H1 (cell line): ENCODE measurements around the gene SESN2. TPM values are rescaled to one million over a fixed set of nuclear protein-coding genes. Genes with fewer than 3 reads are reported as not detected.
A peak's percentile ranks its signal among the peaks of the same experiment; 100 is the strongest.

Experiments
- CTCF ChIA-PET: fragments of 300-600 bp; sonication (Branson Sonifier 250); formaldehyde crosslinking; loops from one replicate; lab custom pipeline; 2021; ENCODE audit not compliant: partially characterized antibody; lab: Charles Lee
- POLR2A ChIA-PET: fragments of 300-600 bp; sonication (Branson Sonifier 250); formaldehyde crosslinking; loops from one replicate; lab custom pipeline; 2021; ENCODE audit warnings: inconsistent platforms; ENCODE audit not compliant: partially characterized antibody; lab: Charles Lee
- DNase-seq, 2 experiments: peaks; one replicate each; pipeline versions ENCODE4 v3.0.0 to v3.0.0-alpha.2; 2010 to 2022; ENCODE audit warnings: low spot score in 2 of 2, low read depth in 1 of 2, mixed read lengths in 1 of 2
- FAIRE-seq: peaks from 2 replicates; lab custom pipeline; 2011; peaks lifted over from hg19 to GRCh38; lab: Jason Lieb, UNC
- H2AFZ ChIP-seq: 2 replicates; pipeline ENCODE4 v1.8.1; 2012; ENCODE audit warnings: low read length, inconsistent platforms
- H2AK5ac ChIP-seq: 2 replicates; pipeline ENCODE4 v1.6.1; 2013; ENCODE audit warnings: low read depth, low read length
- H2BK120ac ChIP-seq: replicated peaks from 2 replicates; pipeline ENCODE3; 2013; ENCODE audit warnings: low read depth, low read length, inconsistent platforms
- H2BK12ac ChIP-seq: 2 replicates; pipeline ENCODE4 v1.6.1; 2013; ENCODE audit warnings: low read depth, low read length
- H2BK15ac ChIP-seq: 2 replicates; pipeline ENCODE4 v1.6.1; 2013; ENCODE audit warnings: low read length
- H2BK20ac ChIP-seq: 2 replicates; pipeline ENCODE4 v1.6.1; 2013; ENCODE audit warnings: low read length
- H2BK5ac ChIP-seq: 2 replicates; pipeline ENCODE4 v1.6.1; 2013; ENCODE audit warnings: low read depth, low read length
- H3K14ac ChIP-seq: 2 replicates; pipeline ENCODE4 v1.6.1; 2013; ENCODE audit warnings: inconsistent platforms; ENCODE audit not compliant: insufficient read length
- H3K18ac ChIP-seq: 2 replicates; pipeline ENCODE4 v1.6.1; 2013; ENCODE audit warnings: low read length; ENCODE audit errors: extremely low read depth
- H3K23ac ChIP-seq: 2 replicates; pipeline ENCODE4 v1.6.1; 2013; ENCODE audit warnings: inconsistent platforms; ENCODE audit not compliant: insufficient read length
- H3K23me2 ChIP-seq: 2 replicates; pipeline ENCODE4 v1.6.1; 2013; ENCODE audit warnings: low read depth, low read length
- H3K27ac ChIP-seq: 2 replicates; pipeline ENCODE4 v1.6.1; 2011; ENCODE audit warnings: low read depth, low read length, inconsistent platforms
- H3K27me3 ChIP-seq, 4 experiments: replicated peaks in 1 of 4; 1 replicate in 1 of 4; 2 replicates in 3 of 4; pipeline versions ENCODE4 v1.6.1 to v1.8.1; 2011 to 2013; ENCODE audit warnings: low read length in 3 of 4, mild to moderate bottlenecking in 3 of 4, inconsistent platforms in 2 of 4, mixed read lengths in 2 of 4, moderate library complexity in 1 of 4; ENCODE audit not compliant: control insufficient read depth in 3 of 4, insufficient read depth in 3 of 4; ENCODE audit errors: extremely low read depth in 1 of 4
- H3K36me3 ChIP-seq, 4 experiments: 2 replicates each; pipeline versions ENCODE4 v1.6.1 to v1.8.1; 2011 to 2013; ENCODE audit warnings: mild to moderate bottlenecking in 4 of 4, low read length in 3 of 4, moderate library complexity in 2 of 4, control low read depth in 1 of 4, inconsistent platforms in 1 of 4; ENCODE audit not compliant: insufficient read depth in 4 of 4, control insufficient read depth in 2 of 4
- H3K4ac ChIP-seq: replicated peaks from 2 replicates; pipeline ENCODE3; 2013; ENCODE audit warnings: low read length, low read depth, mixed read lengths, inconsistent platforms; ENCODE audit not compliant: insufficient read length
- H3K4me1 ChIP-seq, 4 experiments: replicated peaks in 1 of 4; 1 replicate in 1 of 4; 2 replicates in 3 of 4; pipeline versions ENCODE4 v1.6.1 to v1.8.1; 2011 to 2013; ENCODE audit warnings: low read length in 3 of 4, inconsistent platforms in 2 of 4, mixed read lengths in 1 of 4; ENCODE audit not compliant: insufficient read depth in 4 of 4, control insufficient read depth in 3 of 4
- H3K4me2 ChIP-seq, 2 experiments: 2 replicates each; pipeline versions ENCODE4 v1.6.1 to v1.8.1; 2011 to 2013; ENCODE audit warnings: low read depth in 2 of 2, low read length in 2 of 2, control low read depth in 1 of 2, inconsistent platforms in 1 of 2, mild to moderate bottlenecking in 1 of 2; ENCODE audit not compliant: insufficient read depth in 1 of 2
- H3K4me3 ChIP-seq, 4 experiments: fragments of 200-600, 300-600 bp in 1 of 4; sonication (generic), shearing (Covaris generic), sonication (Bioruptor Twin) in 1 of 4; 2 replicates each; pipeline versions ENCODE4 v1.5.1 to v1.8.1; 2011 to 2016; ENCODE audit warnings: low read length in 4 of 4, low read depth in 3 of 4, control low read depth in 2 of 4, inconsistent platforms in 2 of 4, mild to moderate bottlenecking in 2 of 4, mixed read lengths in 1 of 4, moderate library complexity in 1 of 4; ENCODE audit not compliant: insufficient read depth in 2 of 4; ENCODE audit errors: extremely low read depth in 1 of 4
- H3K56ac ChIP-seq: replicated peaks from 2 replicates; pipeline ENCODE3; 2013; ENCODE audit warnings: low read depth, mild to moderate bottlenecking, mixed read lengths, low read length, inconsistent platforms; ENCODE audit not compliant: insufficient read length
- H3K79me1 ChIP-seq: 2 replicates; pipeline ENCODE4 v1.6.1; 2013; ENCODE audit warnings: low read depth, low read length, control low read depth
- H3K79me2 ChIP-seq, 2 experiments: 2 replicates each; pipeline versions ENCODE4 v1.6.1 to v1.8.1; 2012 to 2013; ENCODE audit warnings: low read length in 2 of 2, mild to moderate bottlenecking in 2 of 2, inconsistent platforms in 1 of 2; ENCODE audit not compliant: insufficient read depth in 2 of 2, control insufficient read depth in 1 of 2
- H3K9ac ChIP-seq, 4 experiments: replicated peaks in 1 of 4; 1 replicate in 1 of 4; 2 replicates in 3 of 4; pipeline versions ENCODE4 v1.6.1 to v1.8.1; 2011 to 2013; ENCODE audit warnings: low read depth in 3 of 4, low read length in 3 of 4, control low read depth in 2 of 4, mild to moderate bottlenecking in 2 of 4, moderate library complexity in 2 of 4, inconsistent platforms in 1 of 4; ENCODE audit errors: extremely low read depth in 1 of 4
- H3K9me3 ChIP-seq, 2 experiments: 2 replicates each; pipeline versions ENCODE4 v1.6.1 to v1.8.1; 2012 to 2013; ENCODE audit warnings: mild to moderate bottlenecking in 2 of 2, moderate library complexity in 2 of 2, control low read depth in 1 of 2, inconsistent platforms in 1 of 2, low read depth in 1 of 2, low read length in 1 of 2, mixed read lengths in 1 of 2; ENCODE audit not compliant: insufficient read depth in 2 of 2
- H4K20me1 ChIP-seq, 2 experiments: replicated peaks in 1 of 2; 2 replicates each; pipeline versions ENCODE3 to v1.8.1; 2011 to 2013; ENCODE audit warnings: inconsistent platforms in 2 of 2, low read length in 2 of 2, mild to moderate bottlenecking in 1 of 2; ENCODE audit not compliant: insufficient read depth in 2 of 2, control insufficient read depth in 1 of 2
- H4K5ac ChIP-seq: 2 replicates; pipeline ENCODE4 v1.6.1; 2013; ENCODE audit warnings: low read length, low read depth, mixed read lengths, inconsistent platforms; ENCODE audit not compliant: insufficient read length
- H4K8ac ChIP-seq: 2 replicates; pipeline ENCODE4 v1.8.0; 2013; ENCODE audit warnings: mild to moderate bottlenecking, moderate library complexity, low read length, inconsistent platforms; ENCODE audit not compliant: insufficient read depth; ENCODE audit errors: extremely low read depth
- H4K91ac ChIP-seq: replicated peaks from 2 replicates; pipeline ENCODE3; 2013; ENCODE audit warnings: low read length, mixed read lengths, inconsistent platforms; ENCODE audit not compliant: insufficient read length
- GABPA ChIP-seq: IDR thresholded peaks from 2 replicates; pipeline ENCODE4 v1.6.1; 2011; ENCODE audit warnings: mild to moderate bottlenecking, low read length, moderate library complexity, borderline replicate concordance; ENCODE audit not compliant: insufficient read depth
- KDM4A ChIP-seq: IDR thresholded peaks from one replicate; pipeline ENCODE4 v1.7.1; 2012; ENCODE audit warnings: low read depth, mild to moderate bottlenecking, moderate library complexity, low read length, inconsistent platforms; ENCODE audit not compliant: severe bottlenecking
- MAX ChIP-seq: IDR thresholded peaks from 2 replicates; pipeline ENCODE4 v1.6.1; 2012; ENCODE audit warnings: inconsistent platforms
- NRF1 ChIP-seq: IDR thresholded peaks from 2 replicates; pipeline ENCODE4 v1.6.1; 2011; ENCODE audit warnings: mild to moderate bottlenecking, low read depth, low read length, improper control_type of control experiment
- RBBP5 ChIP-seq: IDR thresholded peaks from 2 replicates; pipeline ENCODE4 v1.7.1; 2012; ENCODE audit warnings: low read depth, mild to moderate bottlenecking, inconsistent platforms, low read length, moderate library complexity, borderline replicate concordance
- SIN3A ChIP-seq, 2 experiments: IDR thresholded peaks in 1 of 2; conservative IDR thresholded peaks in 1 of 2; 2 replicates each; pipeline ENCODE4 v1.6.1; 2011 to 2012; ENCODE audit warnings: low read length in 2 of 2, improper control_type of control experiment in 1 of 2, low read depth in 1 of 2, mild to moderate bottlenecking in 1 of 2
- USF2 ChIP-seq: IDR thresholded peaks from 2 replicates; pipeline ENCODE4 v1.6.1; 2011; ENCODE audit warnings: low read length, improper control_type of control experiment
- YY1 ChIP-seq: IDR thresholded peaks from 2 replicates; pipeline ENCODE4 v1.6.1; 2011; ENCODE audit warnings: low read depth, mild to moderate bottlenecking, low read length
- WGBS, 2 experiments: shearing (Covaris generic) in 1 of 2; methylation state at CpG; one replicate each; pipeline versions ENCODE4 v1.1.6 to v1.1.7; 2013 to 2015; ENCODE audit warnings: low lambda C conversion rate in 2 of 2, mixed read lengths in 2 of 2, inconsistent platforms in 1 of 2, low coverage in 1 of 2, missing lambda C conversion rate in 1 of 2; ENCODE audit not compliant: insufficient replicate concordance in 2 of 2, insufficient coverage in 1 of 2, insufficient read length in 1 of 2; ENCODE audit errors: extremely low coverage in 1 of 2, missing lambda C conversion rate in 1 of 2; 5-methylcytosine and 5-hydroxymethylcytosine counted together
- polyA plus RNA-seq, 7 experiments: library from polyadenylated mRNA; depleted of rRNA in 3 of 7; stranded (reverse) in 5 of 7; unstranded in 2 of 7; fragments of >200 nt in 5 of 7; fragments of 200-250 nt in 2 of 7; gene quantifications; 1 replicate in 5 of 7; 2 replicates in 1 of 7; 4 replicates in 1 of 7; pipeline versions ENCODE4 v1.2.1 to v1.2.3, GENCODE V29; 2011 to 2013; ENCODE audit warnings: missing spikeins in 2 of 7, mixed read lengths in 2 of 7
- total RNA-seq: library from RNA; stranded (reverse); fragmentation: NEBNext Ultra II Directional; extraction: Animal tissue kit (Norgen Biotek cat#: 25700); gene quantifications from 2 replicates; pipeline ENCODE4 v1.2.1, GENCODE V29; 2021

The SESN2 gene
- total and polyA plus RNA-seq, 2 of the 8 experiments (the other 6 are each of a cell fraction or from before 2014, with no cell fraction given) = 25.1 to 33.0 TPM

- Histone ChIP-seq H2BK12ac (peak overlapping the region; percentile 89; the same call in 1 of the 2 replicates), H3K4ac (no peak overlapping the region), H2BK5ac (no peak overlapping the region; the same call in 1 of the 2 replicates), H3K23me2 (peaks cover 3% of the 10 kb centered on the region; the same call in 1 of the 2 replicates), H2BK20ac (peak overlapping the region; percentile 74; the same call in 1 of the 2 replicates), H2BK15ac (no peak overlapping the region; the same call in 1 of the 2 replicates), H3K79me2 (no peaks in the 10 kb centered on the region), H3K9ac (peak overlapping the region in 1 of 4 experiments; percentile 69; a peak in 2 of 7 replicates), H3K4me2 (peak overlapping the region; percentile 53 to 56), H3K4me3 (peak overlapping the region in 1 of 4 experiments; percentile 36; a peak in 2 of 8 replicates), H3K4me1 (peaks cover 4 to 8% (median 6%) of the 10 kb centered on the region in 4 experiments), H4K5ac (no peak overlapping the region), H2AK5ac (no peak overlapping the region), H3K9me3 (no peaks in the 10 kb centered on the region), H3K79me1 (no peaks in the 10 kb centered on the region), H3K23ac (no peak overlapping the region), H3K27ac (0 out of 2 replicates have a peak overlapping the region, but pooled peaks have one; percentile 29), H4K91ac (peak overlapping the region; percentile 41), H4K8ac (no peak overlapping the region), H3K18ac (peak overlapping the region; percentile 76; the same call in 1 of the 2 replicates), H3K14ac (no peak overlapping the region), H2BK120ac (peak overlapping the region; percentile 10), H3K27me3 (no peaks in the 10 kb centered on the region), H3K56ac (no peak overlapping the region), H2AFZ (peak overlapping the region; percentile 96), H3K36me3 (no peaks in the 10 kb centered on the region), H4K20me1 (no peaks in the 10 kb centered on the region)
- CTCF ChIA-PET = interaction anchor here (0.6 to 2.3 kb wide), 4 partner anchors 10 to 64 kb away, joined by 3 to 11 read pairs (median 3); no protein-coding TSS in a partner anchor
- WGBS, 2 experiments = 37% methylated on average over 14 of the region's 14 CpGs; no CpG with 5 or more reads in 1 of the 2 experiments
- DNase-seq (peak; percentile 46 to 66), FAIRE-seq (peak; percentile 81)
- POLR2A ChIA-PET = interaction anchor here (0.6 to 6.4 kb wide), 6 partner anchors 12 to 215 kb away, joined by 3 to 38 read pairs (median 6); partner anchors contain the start of genes MED18 and SESN2
- peak; percentile 43; the same call in 1 of the 2 replicates for TF ChIP-seq RBBP5
- TF ChIP-seq GABPA = no peak
- no peak for TF ChIP-seq KDM4A
- peak; percentile 55 for TF ChIP-seq YY1
- peak; percentile 28; the same call in 1 of the 2 replicates for TF ChIP-seq MAX
- 0 out of 4 replicates have a peak, but pooled peaks of 1 of the 2 experiments have one; percentile 60 for TF ChIP-seq SIN3A (conservative IDR thresholded peaks at IDR 0.05 in 1 of 2, IDR thresholded peaks at IDR 0.05 in 1 of 2; ENCODE audit: low read depth in 1 of 2, low read length in 2 of 2)
- TF ChIP-seq USF2 = peak; percentile 83
- no peak for TF ChIP-seq NRF1
Measured at GRCh38 chr1:28296401-28297261, 37.3 kb downstream of the SESN2 start.
